ENCODE results near the gene CASS4.

The CASS4 gene

GRCh38 chr20:56458206-56458821 is 46.3 kb downstream of the CASS4 start:
- Histone ChIP-seq H3K9me3 (no peaks in the 10 kb centered on the region), H3K36me3 (peaks cover 76% of the 10 kb centered on the region), H3K27ac (no peak overlapping the region), H3K4me1 (ENCODE audit: control insufficient read depth in 1 of 2, insufficient read depth in 1 of 2, low read depth in 1 of 2, low read length in 1 of 2) (peaks cover 6 to 8% of the 10 kb centered on the region in 2 experiments), H3K27me3 (no peaks in the 10 kb centered on the region), H3K4me3 (ENCODE audit: low read depth in 1 of 2, low read length in 1 of 2) (no peak overlapping the region)
- TF ChIP-seq CTCF (IDR thresholded peaks at IDR 0.05) = no peak

GRCh38 chr20:56460459-56460858 is 48.4 kb downstream of the CASS4 start:
- peak overlapping the region; percentile 29 for H3K27ac ChIP-seq
- H3K4me3 ChIP-seq (ENCODE audit: low read depth in 1 of 2, low read length in 1 of 2) = no peak overlapping the region
- H3K27me3 ChIP-seq = no peaks in the 10 kb centered on the region
- H3K4me1 ChIP-seq (ENCODE audit: control insufficient read depth in 1 of 2, insufficient read depth in 1 of 2, low read depth in 1 of 2, low read length in 1 of 2) = peaks cover 17 to 18% of the 10 kb centered on the region in 2 experiments
- no peak for TF ChIP-seq CTCF (IDR thresholded peaks at IDR 0.05)
- peaks cover 56% of the 10 kb centered on the region for H3K36me3 ChIP-seq
- H3K9me3 ChIP-seq = no peaks in the 10 kb centered on the region

GRCh38 chr20:56461576-56461975 is 49.5 kb downstream of the CASS4 start:
- H3K27ac ChIP-seq = peak overlapping the region; percentile 29

GRCh38 chr20:56463428-56463827 is 51.4 kb downstream of the CASS4 start:
- H3K27ac ChIP-seq = peak overlapping the region; percentile 70
- H3K9me3 ChIP-seq = no peaks in the 10 kb centered on the region
- no peak overlapping the region for H3K4me3 ChIP-seq (ENCODE audit: low read depth in 1 of 2, low read length in 1 of 2)
- peaks cover 39 to 44% of the 10 kb centered on the region in 2 experiments for H3K4me1 ChIP-seq (ENCODE audit: control insufficient read depth in 1 of 2, insufficient read depth in 1 of 2, low read depth in 1 of 2, low read length in 1 of 2)
- H3K27me3 ChIP-seq = no peaks in the 10 kb centered on the region
- peaks cover 36% of the 10 kb centered on the region for H3K36me3 ChIP-seq
- no peak for TF ChIP-seq CTCF (IDR thresholded peaks at IDR 0.05)

More at GRCh38 chr20:56461576-56461975, 49.5 kb downstream of the CASS4 start:
- no peak for TF ChIP-seq CTCF (IDR thresholded peaks at IDR 0.05)
- Histone ChIP-seq H3K4me1 (ENCODE audit: control insufficient read depth in 1 of 2, insufficient read depth in 1 of 2, low read depth in 1 of 2, low read length in 1 of 2) (peaks cover 28 to 29% of the 10 kb centered on the region in 2 experiments), H3K36me3 (peaks cover 45% of the 10 kb centered on the region), H3K9me3 (no peaks in the 10 kb centered on the region), H3K27me3 (no peaks in the 10 kb centered on the region), H3K4me3 (ENCODE audit: low read depth in 1 of 2, low read length in 1 of 2) (no peak overlapping the region)

- no peaks in the 10 kb centered on the region for H3K9me3 ChIP-seq
These were observed 53.9 kb downstream of the CASS4 start for GRCh38 chr20:56465997-56466396.

More at GRCh38 chr20:56465997-56466396, 53.9 kb downstream of the CASS4 start:
- Histone ChIP-seq H3K4me3 (ENCODE audit: low read depth in 1 of 2, low read length in 1 of 2) (no peak overlapping the region), H3K36me3 (peaks cover 21% of the 10 kb centered on the region), H3K27me3 (no peaks in the 10 kb centered on the region), H3K4me1 (ENCODE audit: control insufficient read depth in 1 of 2, insufficient read depth in 1 of 2, low read depth in 1 of 2, low read length in 1 of 2) (peaks cover 60 to 70% of the 10 kb centered on the region in 2 experiments), H3K27ac (peak overlapping the region; percentile 94)
- TF ChIP-seq CTCF (IDR thresholded peaks at IDR 0.05) = no peak
